Activated T-cell treated with anti-CD3 and anti-CD28 coated beads for 1 hour (primary cell): Measurements from ENCODE around the gene FRMD3.

Experiments
- DNase-seq: peaks from one replicate; pipeline ENCODE4 v3.0.0-alpha.2; 2020; ENCODE audit warnings: low read depth

FRMD3 gene

DNA sequence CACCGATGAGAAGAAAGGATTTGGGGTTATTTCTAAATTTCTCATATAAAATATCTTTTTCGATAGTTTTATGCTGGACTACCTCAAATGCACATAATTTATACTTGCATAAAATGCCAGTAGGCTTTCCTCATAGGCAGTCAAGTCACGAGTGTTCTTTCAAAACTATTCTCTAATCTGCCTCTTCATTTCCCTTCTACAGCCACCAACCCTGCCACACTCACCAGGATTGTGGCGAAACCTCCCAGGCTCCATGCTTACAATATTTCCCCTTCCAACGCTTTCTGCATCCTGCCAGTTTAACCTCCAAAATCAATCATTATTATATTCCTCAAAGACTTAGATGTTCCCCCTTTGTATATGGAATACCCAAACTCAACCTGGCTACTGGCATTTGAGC, 65.4 kb downstream of the FRMD3 start:
- no peak for DNase-seq

DNA sequence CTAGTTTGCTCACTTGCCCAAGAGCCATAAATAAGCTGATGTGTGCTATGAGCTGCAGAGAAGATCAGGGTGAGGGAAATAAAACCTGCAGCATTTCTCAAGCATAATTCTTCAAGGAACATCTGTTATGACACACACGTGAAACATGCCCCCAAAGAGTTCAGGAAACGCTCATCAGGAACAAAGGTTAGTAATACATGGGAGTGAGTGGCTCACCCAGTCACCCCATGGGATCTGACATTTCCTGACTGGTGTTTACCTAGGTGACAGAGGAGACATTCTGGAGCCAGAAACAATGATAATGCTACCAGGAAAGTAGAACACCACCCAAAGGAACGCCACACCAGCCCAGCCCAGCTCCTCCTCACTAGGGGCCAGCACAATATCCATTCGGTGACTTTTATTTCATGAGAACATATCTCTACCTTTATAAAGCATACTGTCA, 66.0 kb downstream of the FRMD3 start:
- no peak for DNase-seq

DNA sequence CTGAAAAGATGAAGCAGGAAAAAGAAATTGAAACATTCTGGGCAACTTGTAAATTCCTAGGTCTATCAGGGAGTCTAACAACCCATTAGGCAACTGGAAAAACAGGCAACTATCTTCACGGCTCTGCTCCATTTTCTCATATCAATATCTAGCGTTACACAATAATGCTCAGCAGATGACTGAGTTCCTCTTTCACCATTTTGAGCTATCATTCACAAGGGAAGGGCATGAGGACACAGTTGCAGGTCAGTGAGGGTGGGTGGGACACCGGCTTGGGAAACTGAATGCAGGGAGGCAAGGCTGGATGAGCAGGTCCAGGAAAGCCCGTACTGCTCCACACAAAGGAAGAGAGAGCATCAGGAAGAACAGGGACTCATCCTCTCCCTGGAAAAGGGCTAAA, 67.0 kb downstream of the FRMD3 start:
- DNase-seq: no peak

DNA sequence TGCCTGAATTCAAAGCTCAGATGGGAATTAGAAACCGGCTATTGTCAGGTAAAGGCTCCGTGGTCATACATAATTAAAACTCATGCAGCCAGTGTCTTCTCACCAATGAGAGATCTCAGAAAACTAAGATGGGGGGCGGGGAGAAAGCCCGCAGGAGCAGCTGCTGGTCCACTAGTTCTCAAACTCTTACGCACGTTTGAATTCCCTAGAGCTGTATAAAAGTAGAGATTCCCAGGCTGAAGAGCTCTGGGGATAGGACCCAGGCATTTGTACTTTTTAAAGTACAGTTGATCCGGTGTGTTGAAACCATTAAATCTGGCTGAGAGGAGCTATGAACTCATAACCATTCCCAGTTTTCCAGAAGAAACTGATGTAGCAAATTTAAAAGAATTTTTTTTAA, 68.5 kb downstream of the FRMD3 start:
- no peak for DNase-seq

DNA sequence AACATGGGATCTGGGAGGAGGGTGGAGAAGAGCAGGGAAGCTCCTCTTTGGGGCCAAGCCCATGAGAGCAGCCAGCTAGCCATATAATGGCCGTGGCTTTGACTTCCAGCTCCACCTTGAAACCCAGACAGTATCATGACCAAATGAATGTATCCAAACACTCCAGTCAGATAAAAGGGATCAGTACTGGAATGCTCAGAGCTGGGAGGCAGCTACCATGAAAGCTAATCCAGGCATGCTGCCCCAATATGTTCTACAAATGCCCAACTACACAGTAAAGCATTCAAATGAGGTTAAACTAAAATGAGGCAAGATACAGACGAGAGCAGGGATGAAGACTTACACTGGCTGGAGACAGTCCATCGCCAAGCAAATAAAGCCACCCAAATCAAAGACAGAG, 69.4 kb downstream of the FRMD3 start:
- DNase-seq: no peak

DNA sequence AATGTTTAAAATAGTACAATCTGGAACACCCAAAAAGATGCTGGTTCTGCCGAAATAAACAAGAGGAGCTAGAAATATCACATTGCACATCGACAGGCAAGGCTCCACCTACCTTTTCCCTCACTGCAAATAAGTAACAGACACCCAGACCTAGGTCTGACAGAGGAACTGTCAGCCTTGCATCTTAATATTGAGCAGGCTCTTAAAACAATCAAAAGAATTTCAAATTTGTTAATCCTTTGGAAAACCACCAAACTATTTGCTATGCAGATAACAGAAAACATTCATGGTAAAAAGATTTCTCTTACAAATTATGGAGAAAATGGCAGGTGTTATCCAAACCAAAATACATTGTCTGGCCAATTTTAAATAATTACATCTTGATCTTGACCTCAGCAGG, 71.3 kb downstream of the FRMD3 start:
- no peak for DNase-seq

DNA sequence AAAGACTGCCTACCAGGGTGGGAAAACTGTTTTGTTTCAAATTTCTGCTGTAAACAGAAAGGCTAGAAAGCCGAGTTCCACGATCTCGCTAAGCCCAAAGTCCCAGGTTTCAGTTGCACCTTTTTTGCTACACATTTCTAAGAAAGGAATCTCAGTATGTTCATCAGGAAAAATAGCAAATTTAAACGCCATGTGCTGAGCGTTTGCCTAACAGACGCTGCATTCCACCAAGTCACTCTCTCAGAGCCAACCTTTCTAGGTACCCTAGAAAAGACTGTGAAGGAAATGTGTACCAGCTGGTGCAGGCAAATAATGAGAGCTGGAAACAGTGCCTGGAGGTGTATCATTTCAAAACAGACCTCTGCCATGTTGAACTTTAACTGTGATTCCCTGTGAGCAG, 71.8 kb downstream of the FRMD3 start:
- DNase-seq: no peak

DNA sequence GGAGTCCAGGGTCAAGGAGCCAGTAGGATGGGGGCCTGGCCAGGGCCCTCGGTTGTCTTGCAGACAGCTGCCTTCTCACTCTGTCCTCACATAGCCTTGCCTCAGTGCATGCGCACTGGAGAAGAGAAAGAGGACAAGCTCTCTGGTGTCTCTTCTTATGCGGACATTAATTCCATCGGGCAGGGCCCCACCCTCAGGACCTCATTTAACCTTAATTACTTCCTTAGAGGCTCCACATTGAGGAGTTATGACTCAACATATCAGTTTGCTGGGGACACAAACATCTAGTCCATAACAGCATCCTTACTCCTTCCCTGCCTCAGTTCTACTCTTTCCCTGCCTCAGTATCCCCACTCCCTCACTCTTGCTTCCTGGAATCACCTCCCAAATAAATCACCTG, 78.4 kb downstream of the FRMD3 start:
- DNase-seq: no peak

DNA sequence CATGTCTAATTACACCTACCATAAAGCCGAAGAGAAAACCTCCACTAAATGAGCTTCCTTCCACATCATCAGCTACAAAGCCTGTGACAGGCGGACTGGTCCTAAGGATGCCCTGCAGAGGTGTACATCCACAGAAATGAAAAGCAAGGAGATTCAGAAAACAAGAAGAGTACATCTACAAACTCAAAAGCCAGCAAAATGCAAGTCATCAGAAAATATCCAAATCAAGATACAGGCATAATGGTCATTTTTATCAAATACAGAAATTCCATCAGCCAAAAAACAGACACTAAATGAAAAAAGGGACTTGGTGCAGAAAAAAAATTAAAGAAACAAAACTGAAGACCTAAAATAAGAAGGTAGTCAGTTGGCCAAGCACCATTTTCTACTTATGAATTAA, 79.7 kb downstream of the FRMD3 start:
- DNase-seq: no peak

DNA sequence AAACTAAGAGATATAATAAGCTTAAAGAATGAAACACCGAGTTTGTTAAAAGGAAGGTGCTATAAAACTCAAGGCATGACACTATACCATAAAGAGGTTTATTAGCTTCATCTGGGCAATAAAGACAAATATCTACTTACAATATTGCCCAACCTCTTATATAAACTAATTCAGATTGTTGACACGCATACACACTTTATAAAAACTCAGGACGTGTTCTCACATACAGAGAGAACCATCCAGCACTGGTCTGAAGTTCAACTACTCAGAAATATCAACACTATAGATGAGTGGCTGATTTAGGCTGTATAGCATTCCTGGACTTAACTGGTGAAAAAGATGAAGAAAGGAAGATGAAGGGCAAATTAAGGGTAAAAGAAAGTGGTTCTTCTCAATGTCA, 81.2 kb downstream of the FRMD3 start:
- no peak for DNase-seq

DNA sequence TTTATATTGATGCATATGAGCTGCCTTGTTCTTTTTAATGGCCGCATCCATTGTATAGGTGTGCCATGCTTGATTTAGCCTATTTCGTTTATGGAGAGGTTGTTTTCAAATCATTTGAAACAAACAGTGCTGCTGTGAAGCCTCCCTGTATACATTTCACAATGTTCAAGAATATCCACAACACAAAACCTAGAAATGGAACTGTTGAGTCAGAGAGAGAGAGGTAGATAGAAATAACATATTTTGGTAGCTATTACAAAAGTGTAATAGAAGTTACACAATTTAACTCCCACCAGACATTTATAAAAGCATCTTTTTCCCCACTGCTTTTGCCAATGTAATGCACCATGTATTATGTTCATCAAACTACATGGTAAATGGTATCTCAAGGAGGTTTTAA, 82.0 kb downstream of the FRMD3 start:
- no peak for DNase-seq

DNA sequence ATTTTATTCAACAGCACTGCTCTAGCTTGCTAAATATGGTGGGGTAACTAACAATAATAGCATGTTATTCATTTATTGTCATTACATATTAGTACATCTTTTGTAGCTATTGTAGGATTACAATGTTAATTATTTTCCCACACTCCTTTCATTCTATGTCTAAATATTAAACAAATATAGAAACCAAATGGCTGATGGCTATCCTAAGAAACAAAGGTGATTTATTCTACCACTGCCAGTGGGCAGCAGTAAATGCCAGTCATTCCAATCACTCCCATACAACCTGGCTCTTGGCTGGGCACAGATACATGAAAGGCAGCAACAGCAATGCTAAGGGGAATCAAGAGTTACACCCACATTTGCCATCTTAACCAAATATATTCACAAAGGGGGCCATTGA, 84.1 kb downstream of the FRMD3 start:
- DNase-seq: no peak

DNA sequence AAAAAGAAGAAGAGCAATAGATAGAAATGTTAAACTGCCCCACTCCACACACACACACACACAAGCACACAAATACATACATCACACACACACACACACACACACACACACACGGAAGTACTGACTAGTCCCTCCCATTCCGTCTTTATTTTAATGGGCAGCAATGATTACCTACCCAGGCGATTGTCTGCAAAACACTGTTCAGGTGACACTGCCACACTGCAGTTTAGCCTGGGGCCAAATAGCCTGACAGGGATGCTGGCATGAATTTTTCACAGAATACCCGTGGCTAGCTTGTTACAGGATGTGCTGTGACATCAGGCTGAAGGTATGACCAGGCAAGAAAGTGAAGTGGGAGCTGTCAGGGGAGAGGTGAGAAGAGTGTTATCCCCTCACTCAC, 86.9 kb downstream of the FRMD3 start:
- no peak for DNase-seq

DNA sequence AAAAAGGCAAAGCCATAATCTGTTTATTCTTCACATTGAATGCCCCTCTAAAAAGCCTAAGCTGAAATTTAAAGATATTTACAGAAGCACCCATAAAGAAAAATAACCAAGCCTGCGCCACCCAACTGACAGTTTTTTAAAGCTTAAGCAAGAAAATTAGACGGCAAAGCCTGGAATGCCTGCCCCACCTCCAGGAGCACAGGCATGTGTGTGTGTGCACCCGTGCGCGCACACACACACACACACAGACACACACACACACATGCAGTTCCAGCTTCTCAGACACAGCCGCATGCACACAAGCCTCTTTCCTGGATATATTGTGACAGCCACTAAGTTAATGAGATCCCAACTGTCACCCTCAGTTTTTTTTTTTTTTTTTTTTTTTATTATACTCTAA, 88.2 kb downstream of the FRMD3 start:
- no peak for DNase-seq

DNA sequence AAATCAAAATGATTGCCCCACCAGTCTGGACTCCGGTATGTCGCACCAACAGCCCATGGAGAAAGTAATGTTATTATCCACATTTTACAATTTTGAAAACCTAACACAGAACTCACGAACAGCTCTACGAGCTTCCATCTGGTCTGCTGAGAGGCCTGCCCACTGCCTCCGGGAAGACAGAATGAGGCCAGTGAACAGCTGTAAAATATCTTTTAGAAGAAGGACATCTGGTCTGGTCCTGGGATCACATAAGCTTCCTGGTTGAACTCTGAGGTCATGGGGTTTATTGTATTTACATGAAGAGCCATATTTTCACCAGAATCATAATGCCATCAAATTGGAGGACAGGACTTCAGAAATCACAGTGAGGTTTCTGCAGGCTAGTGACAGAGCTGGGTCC, 89.0 kb downstream of the FRMD3 start:
- DNase-seq: no peak

DNA sequence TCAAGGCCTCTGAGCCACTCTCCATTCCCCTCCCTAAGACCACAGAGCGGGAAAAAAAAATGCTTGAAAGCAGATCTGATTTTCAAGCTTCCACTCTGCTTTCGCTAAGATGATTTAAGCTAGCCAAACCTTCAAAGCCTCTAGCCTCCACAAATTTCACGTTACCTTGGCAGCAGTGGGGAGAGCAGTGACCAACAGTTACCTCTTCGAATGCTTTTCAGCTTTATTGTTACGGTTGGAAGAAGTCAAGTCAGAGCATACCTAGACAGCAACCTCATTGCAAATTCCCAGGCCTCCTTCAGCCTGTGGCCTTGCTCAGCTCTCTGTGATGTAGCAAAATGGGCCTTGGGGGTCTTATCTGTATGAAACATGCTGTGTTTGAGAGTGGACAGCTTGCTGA, 89.6 kb downstream of the FRMD3 start:
- no peak for DNase-seq

DNA sequence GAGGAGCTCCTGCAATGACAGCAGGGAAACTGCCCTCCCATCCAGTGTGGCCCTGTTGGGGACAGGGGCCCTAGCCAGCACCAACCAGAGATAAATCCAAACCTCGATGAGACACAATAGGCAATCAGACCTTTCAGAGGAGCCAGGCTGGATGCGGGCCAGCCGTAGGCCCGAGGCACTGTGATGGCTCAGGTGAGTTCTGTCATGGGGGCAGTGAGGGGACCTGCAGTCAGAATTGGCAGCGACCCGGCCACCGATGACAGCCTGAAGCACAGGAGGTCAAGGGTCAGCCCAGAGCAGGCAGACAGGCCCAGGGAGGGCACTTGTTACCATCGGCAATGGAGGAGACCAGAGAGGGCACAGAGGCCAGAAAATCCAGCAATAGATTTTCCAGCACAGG, 90.8 kb downstream of the FRMD3 start:
- DNase-seq: no peak

DNA sequence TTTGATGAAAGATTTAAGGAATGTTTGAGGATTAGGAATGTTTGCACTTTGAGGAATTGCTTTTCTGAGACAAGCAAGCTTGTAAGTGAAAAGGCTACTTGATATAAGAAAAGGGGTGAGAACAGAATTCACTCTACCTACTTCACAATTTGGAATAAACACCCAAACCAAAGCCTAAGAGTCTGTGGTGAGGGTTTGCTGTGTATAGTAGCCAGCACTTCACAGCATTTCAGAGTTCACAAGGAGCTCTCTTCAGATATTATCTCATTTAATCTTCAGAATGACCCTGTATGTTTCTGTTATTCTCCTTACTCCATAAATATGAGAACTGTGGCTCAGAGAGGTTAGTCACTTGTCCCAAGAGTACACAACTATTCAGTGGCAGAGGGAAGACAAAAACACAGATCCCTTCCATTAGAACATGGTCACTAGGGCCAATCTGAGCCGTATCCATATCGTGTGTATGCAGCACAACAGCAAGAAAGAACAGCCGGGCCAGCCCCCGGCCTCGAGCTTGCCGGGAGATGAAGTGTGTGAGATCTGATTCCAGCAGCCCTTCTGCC, 92.4 kb downstream of the FRMD3 start:
- DNase-seq: no peak

DNA sequence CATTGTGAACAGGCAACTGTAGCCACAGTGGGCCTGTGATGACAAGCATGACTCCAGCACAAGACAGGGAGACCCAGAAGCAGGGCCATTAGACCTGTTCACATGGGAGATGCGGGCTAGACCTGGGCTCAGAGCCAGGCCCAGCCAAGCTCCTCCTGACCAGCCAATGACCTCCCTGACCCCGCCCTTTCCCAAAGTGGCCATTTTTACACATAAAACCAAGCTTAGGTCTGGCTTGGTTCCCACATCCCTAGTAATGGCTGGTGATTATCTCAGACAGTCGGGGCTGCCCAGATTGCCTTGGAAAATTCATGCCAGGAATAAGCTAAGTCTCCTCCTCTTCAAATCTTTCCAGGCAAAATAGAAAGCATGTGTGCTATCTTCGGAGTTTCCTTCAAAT, 94.1 kb downstream of the FRMD3 start:
- no peak for DNase-seq

DNA sequence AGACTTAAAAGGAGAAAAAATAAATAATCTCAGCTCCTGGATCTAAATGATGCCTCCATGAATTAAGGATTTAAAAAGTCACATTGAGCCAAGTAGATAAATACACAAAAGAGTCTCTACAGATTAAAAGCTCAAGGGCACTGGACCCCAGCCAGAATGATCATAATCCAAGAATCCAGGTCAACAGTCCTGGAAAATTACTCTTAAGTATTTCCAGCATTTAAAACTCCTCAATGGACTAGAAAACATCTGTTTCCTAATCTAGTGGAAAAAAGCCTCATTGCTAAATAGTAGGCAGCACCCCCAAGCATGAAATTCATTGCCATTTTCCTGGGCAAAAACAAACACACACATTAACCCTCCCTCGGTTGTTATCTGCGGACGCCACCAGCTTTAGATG, 96.8 kb downstream of the FRMD3 start:
- DNase-seq: no peak

DNA sequence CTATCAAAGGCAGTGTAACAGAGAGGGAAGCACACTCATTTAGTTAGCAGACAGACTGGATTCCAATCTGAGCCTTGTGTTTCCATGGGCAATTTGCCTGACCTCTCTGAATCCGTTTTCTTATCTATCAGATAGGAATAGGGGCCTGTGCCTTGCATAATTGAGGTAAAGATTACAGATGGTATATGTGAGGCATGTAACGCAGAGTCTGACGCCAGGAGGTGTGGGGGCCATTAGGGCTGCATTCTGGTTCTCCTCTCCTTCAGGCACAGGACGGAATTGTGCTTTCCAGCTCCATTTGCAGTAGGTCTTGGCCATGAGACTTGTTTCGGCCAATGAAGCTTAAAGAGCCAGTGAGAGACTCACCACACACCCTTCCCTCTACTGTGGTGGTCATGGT, 97.6 kb downstream of the FRMD3 start:
- no peak for DNase-seq

DNA sequence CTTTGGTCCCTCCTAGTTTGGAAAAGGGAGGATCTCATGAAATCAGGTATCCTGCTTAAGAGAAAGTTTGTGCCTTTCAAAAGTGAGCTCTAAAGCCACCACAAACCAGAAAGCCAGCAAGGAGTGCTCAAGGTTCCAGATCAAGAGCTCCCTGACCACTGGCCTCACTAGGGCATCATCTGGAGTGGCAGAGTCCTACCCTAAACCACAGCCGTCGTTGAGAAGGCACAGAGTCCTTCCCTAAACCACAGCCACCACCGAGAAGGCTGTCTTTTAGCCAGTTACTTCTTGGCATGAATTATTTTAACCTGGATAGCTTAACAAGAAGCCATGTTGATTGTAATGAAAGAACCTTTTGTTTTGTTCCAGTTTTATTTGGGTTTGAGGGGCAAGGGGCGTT, 102.9 kb downstream of the FRMD3 start:
- DNase-seq: no peak

DNA sequence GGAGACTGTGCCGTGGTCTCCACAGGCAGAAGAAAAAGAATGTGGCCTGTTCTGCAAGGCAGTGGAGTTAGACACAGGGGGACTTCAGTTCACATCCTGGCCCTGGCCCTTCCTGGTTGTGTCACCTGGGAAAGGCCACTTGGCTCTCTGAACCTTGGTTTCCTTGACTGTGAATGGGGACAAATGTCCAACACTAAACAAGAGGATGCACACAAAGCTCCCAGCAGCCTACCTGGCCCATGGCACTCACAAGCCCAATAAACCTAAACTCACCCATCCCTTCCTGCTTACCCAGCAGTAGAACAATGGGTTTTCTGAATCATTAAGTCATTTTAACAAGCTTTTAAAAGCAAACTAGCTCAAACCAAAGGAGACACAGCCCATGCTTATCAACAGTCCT, 103.9 kb downstream of the FRMD3 start:
- no peak for DNase-seq

DNA sequence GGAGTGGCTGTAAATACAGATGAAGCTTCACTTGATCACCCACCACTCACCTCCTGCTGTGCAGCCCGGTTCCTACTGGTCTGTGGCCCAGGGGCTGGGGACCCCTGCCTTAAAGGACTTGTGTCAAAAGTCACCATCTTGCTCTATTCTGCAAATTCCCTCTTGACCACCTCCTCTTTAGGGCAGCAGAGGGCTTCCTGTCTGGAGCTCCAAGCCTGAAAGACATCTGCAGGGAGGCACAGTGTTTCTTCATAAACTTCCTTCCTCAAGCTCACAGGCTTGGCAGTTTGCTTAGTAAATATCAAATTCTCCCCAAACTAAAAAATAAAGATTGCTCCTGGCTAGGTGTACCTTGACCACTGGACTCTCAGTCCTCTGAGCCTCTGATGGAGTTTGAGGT, 104.4 kb downstream of the FRMD3 start:
- no peak for DNase-seq

DNA sequence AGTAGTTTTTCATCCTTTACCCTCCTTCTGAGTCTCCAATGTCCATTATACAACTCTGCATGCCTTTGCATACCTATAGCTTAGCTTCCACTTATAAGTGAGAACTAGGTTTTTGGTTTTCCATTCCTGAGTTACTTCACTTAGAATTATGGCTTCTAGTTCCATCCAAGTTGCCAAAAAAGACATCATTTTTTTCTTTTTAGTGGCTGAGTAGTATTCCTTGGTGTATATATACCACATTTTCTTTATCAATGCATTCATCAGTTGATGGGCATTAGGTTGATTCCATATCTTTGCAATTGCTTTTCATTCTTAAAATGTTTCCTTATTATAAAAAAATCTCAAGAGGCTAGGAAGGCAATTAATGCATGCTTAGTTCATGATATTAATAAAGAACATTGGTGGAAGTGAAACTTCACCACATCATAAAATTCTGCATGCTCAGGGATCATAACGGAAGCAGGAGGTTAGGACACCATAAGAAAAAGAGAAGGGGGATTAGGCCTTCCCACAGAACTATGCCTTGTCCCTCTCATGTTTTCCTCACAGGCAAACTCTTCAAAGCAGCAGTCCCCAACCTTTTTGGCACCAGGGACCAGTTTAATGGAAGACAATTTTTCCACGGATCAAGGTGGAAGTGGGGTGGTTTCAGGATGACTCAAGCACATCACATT, 105.2 kb downstream of the FRMD3 start:
- DNase-seq: no peak
